IPS-18c (cell line): Measurements from ENCODE around the gene RASSF4.
A peak's percentile ranks its signal among the peaks of the same experiment; 100 is the strongest.

Experiments
- H3K4me3 ChIP-seq: 2 replicates; pipeline ENCODE4 v1.7.0; 2013; ENCODE audit warnings: low read depth, mild to moderate bottlenecking, low read length, moderate library complexity; ENCODE audit not compliant: insufficient read depth
- H3K9me3 ChIP-seq: one replicate; pipeline ENCODE4 v1.6.1; 2013; ENCODE audit warnings: mild to moderate bottlenecking, low read length, moderate library complexity; ENCODE audit not compliant: control insufficient read depth, insufficient read depth

The RASSF4 gene

DNA sequence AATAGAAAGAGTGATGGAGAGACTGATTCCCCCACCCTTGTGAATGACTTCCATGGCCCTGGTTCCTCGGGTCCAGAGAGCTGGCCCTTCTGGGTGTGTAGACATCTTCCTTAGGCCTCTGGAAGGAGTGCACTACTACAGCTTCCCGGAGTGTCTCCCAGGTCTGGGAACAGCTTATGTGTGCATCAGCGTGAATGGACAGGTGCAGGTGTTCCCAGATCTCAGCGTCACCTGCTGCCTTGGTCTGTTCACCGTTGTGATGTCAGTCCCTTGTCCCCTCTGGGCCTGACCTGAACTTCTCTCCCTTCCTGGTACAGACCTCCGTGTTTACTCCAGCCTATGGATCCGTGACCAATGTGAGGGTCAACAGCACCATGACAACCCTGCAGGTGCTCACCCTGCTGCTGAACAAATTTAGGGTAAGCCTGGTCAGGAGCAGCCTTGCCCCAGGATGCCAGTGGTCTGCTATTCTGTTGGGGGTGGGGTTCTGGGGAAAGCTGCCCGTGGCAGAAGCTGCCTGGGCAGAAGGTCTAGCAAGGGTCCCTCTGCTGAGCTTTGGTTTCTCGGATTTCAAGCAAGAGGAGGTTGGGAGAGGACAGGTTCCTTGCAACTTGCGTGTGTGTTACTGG, 29.5 kb downstream of the RASSF4 start:
- no peaks in the 10 kb centered on the region for H3K9me3 ChIP-seq
- H3K4me3 ChIP-seq, result 0 out of 2 replicates have a peak overlapping the region, but pooled peaks have one; percentile 17

DNA sequence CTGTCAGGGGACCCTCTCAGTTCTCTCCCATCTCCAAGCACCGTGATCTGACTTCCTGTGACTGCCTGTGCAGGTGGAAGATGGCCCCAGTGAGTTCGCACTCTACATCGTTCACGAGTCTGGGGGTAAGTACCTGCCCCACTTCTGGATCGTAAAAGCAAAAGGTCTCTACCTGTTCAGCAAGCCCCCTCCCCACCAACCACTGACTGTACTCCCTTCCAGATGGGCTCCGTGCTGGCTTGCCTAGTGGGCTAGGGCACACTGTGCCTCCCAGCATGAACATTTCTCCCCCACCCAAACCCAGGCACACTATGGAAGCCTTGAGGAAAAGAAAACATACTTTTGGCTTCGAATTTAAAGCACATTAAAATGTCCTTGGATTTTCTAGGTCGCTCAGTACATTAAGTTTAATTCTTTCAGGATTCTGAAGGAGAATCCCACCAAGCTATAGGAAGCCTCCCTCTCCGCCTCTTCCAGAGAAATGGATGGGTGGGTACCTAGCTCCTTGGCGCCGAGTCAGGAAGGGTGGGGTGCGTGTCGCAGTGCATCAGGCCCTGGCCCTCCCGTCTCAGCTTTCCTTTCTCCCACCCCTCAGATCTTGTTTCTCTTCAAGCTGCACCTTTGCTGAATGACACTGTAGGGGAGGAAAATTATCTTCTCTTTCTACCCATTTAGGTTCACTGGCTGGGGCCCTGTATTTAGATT, 30.1 kb downstream of the RASSF4 start:
- H3K9me3 ChIP-seq, result no peaks in the 10 kb centered on the region
- H3K4me3 ChIP-seq, result no peak overlapping the region

DNA sequence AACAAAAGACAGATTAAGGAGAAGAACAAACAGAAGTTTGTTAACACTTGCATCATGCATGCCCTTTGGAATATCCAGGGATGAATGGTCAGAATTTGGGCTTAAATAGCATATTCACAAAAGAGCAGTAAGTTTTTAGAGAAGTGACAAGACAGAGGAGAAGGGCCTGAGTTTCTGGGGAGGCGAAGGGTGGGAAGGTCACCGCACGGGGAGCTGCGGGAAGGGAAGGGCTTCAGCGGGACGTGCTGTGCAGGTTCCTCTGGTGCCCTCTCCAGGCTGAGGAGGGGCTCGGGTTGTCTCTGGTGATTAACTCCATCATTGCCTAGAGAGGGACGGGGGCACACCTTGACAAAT, 30.7 kb downstream of the RASSF4 start:
- Histone ChIP-seq H3K9me3 (no peaks in the 10 kb centered on the region), H3K4me3 (no peak overlapping the region)

DNA sequence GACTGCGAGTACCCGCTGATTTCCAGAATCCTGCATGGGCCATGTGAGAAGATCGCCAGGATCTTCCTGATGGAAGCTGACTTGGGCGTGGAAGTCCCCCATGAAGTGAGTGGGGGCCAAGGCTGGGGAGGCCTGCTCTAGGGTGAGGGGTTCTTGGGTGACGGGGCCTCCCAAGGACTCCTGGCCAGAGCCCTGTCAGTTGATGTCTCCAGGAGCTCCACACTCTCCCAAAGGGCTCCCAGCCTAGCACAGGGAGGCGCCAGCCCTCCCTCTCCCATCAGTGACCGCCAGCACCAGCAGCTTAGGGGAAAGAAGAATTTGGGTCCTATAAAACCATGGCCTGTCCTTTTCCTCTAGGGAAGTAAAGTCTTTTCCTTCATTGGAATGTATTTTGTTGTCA, 31.4 kb downstream of the RASSF4 start:
- no peak overlapping the region for H3K4me3 ChIP-seq
- H3K9me3 ChIP-seq, result no peaks in the 10 kb centered on the region

DNA sequence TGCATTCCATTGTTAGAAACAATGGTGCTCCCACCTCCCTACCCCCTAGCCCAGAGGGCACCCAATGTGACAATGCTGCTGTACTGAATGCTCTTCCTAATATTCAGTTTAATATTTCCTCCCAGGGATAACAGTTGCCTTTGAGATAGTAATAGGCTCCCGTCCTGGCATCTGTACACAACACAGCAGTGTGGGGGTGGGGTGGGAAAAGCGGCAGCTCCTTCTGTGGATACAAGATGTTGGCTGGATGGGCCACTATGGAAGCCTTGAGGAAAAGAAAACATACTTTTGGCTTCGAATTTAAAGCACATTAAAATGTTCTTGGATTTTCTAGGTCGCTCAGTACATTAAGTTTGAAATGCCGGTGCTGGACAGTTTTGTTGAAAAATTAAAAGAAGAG, 32.0 kb downstream of the RASSF4 start:
- H3K4me3 ChIP-seq, result no peak overlapping the region
- no peaks in the 10 kb centered on the region for H3K9me3 ChIP-seq

DNA sequence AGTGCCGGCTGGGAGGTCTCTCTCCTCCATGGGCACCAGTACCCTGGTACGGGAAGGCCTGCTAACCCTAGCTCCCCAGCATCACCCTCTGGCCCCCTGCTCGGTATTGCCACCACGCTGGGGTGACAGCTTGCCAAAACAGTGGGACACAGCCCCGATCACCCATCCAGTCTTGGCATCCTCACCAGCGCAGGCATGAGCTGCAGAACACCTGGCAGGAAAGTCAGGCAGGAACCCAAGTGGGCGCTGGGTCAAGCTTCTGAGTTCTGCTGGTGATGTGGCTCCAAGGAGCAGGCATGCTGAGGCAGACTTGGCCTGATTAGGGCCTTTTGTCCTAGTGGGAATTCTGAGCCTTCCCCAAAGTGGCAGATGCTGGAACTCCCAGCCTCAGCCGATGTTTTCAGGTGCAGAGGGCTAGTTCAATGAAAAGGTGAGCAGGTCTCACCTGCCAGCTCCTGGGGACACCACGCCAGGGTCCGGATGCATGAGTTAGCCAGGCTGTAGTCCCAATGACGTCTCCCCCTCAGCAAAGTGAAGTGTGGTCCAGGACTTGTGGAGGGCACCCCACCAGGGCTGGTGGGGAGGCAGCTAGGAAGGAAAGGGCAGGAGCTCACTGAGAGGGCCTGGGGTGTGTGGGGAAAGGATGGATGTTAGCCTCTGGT, 32.6 kb downstream of the RASSF4 start:
- H3K9me3 ChIP-seq, result no peaks in the 10 kb centered on the region
- no peak overlapping the region for H3K4me3 ChIP-seq

DNA sequence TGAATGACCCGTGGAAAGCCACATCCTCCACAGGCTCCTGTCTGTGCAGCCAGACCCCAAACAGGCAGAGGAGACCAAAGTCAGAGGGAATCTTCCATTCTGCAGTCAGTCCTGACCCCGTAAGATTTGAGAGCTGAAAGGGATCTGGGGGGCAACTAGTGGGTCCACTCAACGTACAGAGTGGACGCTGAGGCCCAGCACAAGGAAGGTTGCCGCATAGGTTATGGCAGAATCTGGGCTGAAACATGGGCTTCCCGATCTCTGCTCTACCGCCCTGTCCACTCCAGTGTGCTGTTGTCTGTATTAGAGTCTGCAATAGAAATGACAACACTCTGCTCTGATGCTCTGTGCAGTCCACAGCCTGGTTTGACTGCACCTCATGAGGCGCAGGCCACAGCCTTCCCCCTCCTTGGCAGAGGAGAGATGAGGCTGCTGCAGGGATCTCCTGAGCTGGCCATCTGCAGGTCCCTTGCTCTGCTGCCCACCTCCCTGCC, 33.2 kb downstream of the RASSF4 start:
- Histone ChIP-seq H3K4me3 (no peak overlapping the region), H3K9me3 (no peaks in the 10 kb centered on the region)

DNA sequence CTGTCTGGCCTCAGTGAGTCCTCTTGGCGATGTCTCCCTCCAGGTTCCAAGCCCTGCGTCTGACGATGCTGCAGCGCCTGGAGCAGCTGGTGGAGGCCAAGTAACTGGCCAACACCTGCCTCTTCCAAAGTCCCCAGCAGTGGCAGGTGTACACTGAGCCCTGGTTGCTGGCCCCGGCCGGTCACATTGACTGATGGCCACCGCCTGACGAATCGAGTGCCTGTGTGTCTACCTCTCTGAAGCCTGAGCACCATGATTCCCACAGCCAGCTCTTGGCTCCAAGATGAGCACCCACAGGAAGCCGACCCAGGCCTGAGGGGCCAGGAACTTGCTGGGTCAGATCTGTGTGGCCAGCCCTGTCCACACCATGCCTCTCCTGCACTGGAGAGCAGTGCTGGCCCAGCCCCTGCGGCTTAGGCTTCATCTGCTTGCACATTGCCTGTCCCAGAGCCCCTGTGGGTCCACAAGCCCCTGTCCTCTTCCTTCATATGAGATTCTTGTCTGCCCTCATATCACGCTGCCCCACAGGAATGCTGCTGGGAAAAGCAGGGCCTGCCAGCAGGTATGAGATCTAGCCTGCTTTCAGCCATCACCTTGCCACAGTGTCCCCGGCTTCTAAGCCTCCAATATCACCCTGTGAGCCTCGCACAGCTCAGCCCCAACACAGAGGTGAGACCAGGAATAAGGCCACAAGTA, 33.8 kb downstream of the RASSF4 start:
- Histone ChIP-seq H3K9me3 (no peaks in the 10 kb centered on the region), H3K4me3 (no peak overlapping the region)

DNA sequence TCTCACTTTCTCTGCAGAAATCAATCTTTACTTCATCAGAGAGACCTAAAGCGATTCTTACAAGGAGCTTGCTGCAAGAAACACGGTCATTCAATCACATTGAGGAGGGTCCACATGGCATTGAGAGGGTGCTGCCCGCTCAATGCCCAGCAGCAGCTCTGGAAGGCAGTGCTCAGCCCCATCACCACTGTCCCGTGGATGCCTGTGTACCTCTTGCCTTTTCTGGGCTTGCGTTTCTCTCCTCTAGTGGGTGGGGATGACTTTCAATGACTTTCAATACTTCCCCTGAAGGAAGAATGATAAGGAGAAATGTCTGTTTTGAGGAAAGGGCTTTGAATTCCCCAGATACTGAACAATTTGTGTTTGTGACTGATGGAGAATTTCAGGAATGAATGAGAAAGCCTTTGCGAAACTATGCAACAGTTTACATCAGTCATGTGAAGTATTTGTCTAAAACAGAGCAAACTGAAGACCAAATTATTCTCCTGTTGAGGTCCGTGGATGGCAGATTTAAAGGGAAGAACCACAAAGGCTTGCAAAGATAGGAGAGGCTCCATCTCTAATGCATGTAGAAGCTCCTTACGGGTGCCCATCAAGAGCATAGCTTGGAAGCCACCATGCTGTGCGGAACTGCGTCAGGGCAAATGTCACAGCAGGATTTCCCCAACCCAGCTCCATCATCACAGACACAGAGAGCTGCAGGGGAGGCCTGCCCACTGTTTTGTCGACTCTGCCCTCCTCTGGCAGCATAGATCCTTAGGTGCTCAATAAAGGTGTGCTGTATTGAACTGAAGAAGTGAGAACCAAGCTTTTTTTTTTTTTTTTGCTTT, 34.5 kb downstream of the RASSF4 start:
- H3K4me3 ChIP-seq, result no peak overlapping the region
- no peaks in the 10 kb centered on the region for H3K9me3 ChIP-seq

DNA sequence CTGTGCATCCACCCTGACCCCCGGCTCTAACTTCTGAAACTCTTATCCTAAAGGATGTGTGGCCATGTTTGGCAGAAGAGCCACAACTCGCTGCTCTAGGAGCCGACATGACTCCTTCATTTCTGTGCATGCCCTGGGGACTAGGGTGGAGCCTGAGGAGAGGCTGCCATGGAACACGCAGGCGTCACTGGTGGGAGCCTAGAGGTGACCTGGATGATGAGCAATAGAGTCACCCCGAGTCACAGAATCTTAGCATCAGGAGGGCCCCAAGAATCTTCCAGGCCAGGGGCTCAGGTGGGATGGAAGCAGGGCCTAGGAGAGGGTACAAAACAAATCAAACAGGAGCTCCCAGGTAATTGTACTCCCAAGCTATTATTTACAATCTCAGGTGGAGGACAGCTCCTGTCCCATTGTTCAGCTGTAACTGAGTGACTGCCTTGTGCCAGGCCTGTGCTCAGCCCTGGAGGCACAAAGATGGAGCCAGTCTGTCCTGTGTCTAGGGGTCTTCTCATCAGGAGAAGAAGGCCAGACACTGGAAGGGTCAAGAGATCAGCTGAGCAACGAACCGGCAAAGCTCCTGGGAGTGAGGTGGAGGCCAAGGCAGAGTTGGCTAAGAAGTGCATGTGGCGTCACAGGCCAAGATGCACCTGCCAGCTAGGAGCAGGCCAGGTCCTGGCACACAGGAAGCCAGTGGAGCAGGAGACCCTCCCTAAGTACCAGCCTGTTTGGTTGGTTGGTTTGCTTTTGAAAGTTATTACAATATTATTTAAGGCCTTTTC, 35.3 kb downstream of the RASSF4 start:
- H3K9me3 ChIP-seq, result no peaks in the 10 kb centered on the region
- no peak overlapping the region for H3K4me3 ChIP-seq

DNA sequence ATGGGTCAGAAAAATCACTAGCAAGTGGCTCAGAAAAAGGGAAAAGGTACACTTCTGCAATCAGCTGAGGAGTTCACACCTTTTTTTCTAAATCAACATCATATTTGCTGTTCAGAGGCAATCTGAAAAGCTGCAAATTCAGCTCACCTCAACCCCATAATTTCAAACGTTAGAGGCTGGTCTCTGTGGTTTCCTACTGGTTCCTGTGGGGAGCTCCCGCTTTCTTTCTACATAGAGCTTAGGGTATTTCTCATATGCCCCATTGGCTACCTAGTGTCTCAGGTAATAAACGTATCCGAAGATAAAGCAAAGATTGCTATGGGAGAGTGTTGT, 35.9 kb downstream of the RASSF4 start:
- no peaks in the 10 kb centered on the region for H3K9me3 ChIP-seq
- H3K4me3 ChIP-seq, result no peak overlapping the region

DNA sequence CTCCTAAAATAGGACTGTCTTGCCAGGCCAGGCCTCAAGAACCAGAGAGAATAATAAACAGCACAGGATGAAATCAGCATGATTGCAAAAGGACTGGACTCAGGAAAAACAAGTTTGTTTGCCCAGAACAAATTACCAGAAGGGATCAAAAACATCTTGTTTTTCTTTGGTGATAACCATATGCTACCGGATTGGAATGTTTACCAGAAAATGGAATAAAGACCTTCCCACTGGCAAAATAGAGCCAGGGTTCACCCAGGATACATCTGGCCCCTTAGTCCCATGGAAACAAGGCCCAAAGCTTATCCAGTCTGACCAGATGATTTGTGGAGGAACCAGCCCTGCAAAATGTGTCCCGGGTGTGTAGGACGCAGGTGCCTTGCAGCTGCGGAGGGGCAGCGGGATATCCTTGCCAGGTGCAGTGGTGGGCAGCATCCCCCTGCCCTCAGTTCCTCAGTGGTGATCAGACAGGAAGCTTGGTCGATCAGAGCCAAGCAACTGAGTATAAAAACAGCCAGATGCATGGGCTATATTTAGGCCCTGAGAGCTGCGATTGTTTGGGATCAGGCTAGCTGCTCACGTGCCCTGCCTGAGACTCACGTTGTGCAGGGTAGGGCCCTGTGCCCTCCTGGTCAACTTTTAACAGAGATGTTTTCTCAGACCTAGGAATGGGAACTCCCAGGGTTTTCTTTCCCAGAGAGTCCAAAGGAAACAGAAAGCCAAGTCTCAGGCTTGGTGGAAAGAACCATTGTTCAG, 36.5 kb downstream of the RASSF4 start:
- Histone ChIP-seq H3K9me3 (no peaks in the 10 kb centered on the region), H3K4me3 (no peak overlapping the region)

DNA sequence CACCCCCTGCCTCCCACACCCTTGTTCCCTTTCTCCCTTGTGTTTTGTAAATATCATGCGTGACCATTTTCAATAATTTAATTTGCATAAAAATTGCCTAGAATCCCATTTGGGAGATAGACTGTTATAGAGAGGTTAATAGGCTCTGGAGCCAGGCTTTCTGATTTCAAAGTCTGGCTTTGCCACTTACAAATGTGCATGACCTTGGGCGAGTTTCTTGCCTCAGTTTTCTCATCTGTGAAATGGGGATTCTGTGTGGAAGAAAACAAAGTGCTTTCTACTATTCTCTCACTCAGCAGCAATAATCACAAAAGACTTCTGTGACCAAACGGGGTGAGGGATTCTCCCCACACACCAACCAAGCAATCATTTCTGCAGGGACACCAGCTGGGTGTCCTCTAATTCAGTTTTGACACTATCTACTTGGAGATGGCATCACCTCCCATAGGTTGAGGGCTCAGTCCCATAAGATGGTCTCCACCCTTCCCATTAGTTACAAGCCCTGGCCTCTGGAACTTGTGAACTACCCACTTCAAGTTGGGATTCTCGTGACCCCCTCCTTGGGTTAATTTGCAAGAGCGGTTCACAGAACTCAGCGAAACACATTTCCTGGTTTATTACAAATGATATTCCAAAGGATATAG, 37.6 kb downstream of the RASSF4 start:
- no peak overlapping the region for H3K4me3 ChIP-seq
- no peaks in the 10 kb centered on the region for H3K9me3 ChIP-seq

DNA sequence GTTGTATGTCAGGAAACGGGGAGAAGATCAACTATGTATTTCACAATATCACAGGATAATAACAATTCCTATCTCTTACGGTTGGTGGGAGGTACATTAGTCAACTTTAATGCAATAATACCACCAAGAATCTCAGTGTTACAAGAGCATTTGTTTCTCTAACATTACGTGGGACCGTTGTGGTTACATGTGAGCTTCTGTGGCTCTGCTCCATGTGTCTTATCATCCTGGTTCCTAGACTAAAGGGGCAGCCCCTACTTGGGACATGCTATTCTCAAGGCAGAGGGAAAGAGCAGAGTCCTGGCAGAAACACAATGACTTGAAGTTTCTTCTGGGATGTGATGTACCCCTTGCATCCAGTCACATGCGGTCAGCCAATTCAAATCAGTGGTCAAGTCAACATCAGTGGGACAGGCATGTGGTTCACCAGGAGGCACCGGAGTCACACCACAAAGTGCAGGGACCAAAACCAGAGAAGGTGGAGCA, 38.6 kb downstream of the RASSF4 start:
- Histone ChIP-seq H3K4me3 (no peak overlapping the region), H3K9me3 (no peaks in the 10 kb centered on the region)

DNA sequence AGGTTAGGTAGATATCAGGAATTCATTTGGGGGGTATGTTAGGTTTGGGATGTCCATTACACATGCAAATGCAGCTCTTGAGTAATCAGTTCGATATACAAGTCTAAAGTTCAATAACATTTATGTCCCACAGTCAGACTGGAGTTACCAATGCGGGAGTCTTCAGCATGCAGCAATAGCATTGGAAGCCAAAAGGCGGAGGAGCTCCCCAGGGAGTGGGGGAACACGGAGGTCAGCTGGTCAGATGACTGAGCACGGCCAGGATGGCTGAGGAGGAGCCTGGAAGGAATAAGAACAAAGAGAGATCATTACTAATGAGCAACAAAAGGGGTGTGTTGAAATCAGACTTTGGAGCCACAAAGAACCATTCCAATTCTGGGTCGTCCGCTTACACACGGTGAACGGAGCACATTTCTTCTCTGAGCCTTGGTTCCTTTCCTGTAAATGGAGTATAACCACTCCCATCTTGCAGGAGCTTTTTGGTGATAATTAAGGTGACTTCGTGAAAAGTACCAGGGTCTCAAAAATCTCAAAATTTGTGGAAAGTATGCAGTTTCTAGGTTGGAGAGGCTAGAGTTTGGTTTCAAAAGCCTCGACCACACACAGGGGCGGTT, 40.6 kb downstream of the RASSF4 start:
- H3K4me3 ChIP-seq, result peak overlapping the region; percentile 50; the same call in 1 of the 2 replicates

More for the DNA sequence above, 40.6 kb downstream of the RASSF4 start:
- H3K9me3 ChIP-seq, result no peaks in the 10 kb centered on the region
